Lung (tissue), 12 donors: ENCODE measurements around the gene SNX27. TPM values are rescaled to one million over a fixed set of nuclear protein-coding genes. Genes with fewer than 3 reads are reported as not detected.

Experiments used
- ATAC-seq: fragments of 200-7000 bp; cut with Tn5 transposase; one replicate; pipeline ENCODE4 v1.9.1; 2020; ENCODE audit warnings: moderate number of reproducible peaks; ENCODE audit not compliant: insufficient read depth, low FRiP score
- DNase-seq, 3 donors: peaks; one replicate each; pipeline ENCODE4 v3.0.0-alpha.2; 2013 to 2017
- H3K27ac ChIP-seq, 2 donors: one replicate each; pipeline ENCODE4 v1.5.1; 2013; ENCODE audit warnings: mild to moderate bottlenecking in 2 of 2, moderate library complexity in 2 of 2, control low read depth in 1 of 2, inconsistent platforms in 1 of 2, low read depth in 1 of 2, low read length in 1 of 2
- H3K27me3 ChIP-seq, 3 donors: one replicate each; pipeline ENCODE4 v1.5.1; 2013; ENCODE audit warnings: low read length in 2 of 3; ENCODE audit not compliant: control insufficient read depth in 3 of 3, insufficient read depth in 3 of 3
- H3K36me3 ChIP-seq, 4 donors: one replicate each; pipeline ENCODE4 v1.5.1; 2013; ENCODE audit warnings: low read length in 4 of 4, mild to moderate bottlenecking in 1 of 4, moderate library complexity in 1 of 4; ENCODE audit not compliant: control insufficient read depth in 4 of 4, insufficient read depth in 4 of 4
- H3K4me1 ChIP-seq, 5 donors: one replicate each; pipeline ENCODE4 v1.5.1; 2013; ENCODE audit warnings: low read length in 5 of 5, mild to moderate bottlenecking in 2 of 5, moderate library complexity in 1 of 5; ENCODE audit not compliant: control insufficient read depth in 5 of 5, insufficient read depth in 5 of 5
- H3K4me3 ChIP-seq: one replicate; pipeline ENCODE4 v1.5.1; 2013; ENCODE audit warnings: mild to moderate bottlenecking, control low read depth, moderate library complexity
- H3K9ac ChIP-seq, 2 donors: one replicate each; pipeline ENCODE4 v1.5.1; 2013; ENCODE audit warnings: low read length in 2 of 2, control low read depth in 1 of 2; ENCODE audit not compliant: insufficient read depth in 1 of 2
- H3K9me3 ChIP-seq, 4 donors: one replicate each; pipeline ENCODE4 v1.5.1; 2013; ENCODE audit warnings: low read length in 3 of 4, mild to moderate bottlenecking in 1 of 4, moderate library complexity in 1 of 4; ENCODE audit not compliant: control insufficient read depth in 4 of 4, insufficient read depth in 3 of 4
- CTCF ChIP-seq: IDR thresholded peaks from 2 replicates; pipeline ENCODE4 v1.5.1; 2012; ENCODE audit warnings: mild to moderate bottlenecking; ENCODE audit errors: control extremely low read depth, extremely low read depth
- WGBS, 2 donors: extraction: QIAGEN DNeasy Blood & Tissue Kit; methylation state at CpG; one replicate each; pipeline ENCODE4 v1.1.7; 2013; 5-methylcytosine and 5-hydroxymethylcytosine counted together
- polyA plus RNA-seq, 2 donors: library from polyadenylated mRNA; stranded (reverse); fragments of 200-250 nt; gene quantifications; one replicate each; pipeline ENCODE4 v1.2.1, GENCODE V29; 2013
- total RNA-seq, 2 donors: library from RNA; depleted of rRNA in 1 of 2; stranded (reverse); fragments of >200 nt in 1 of 2; gene quantifications; one replicate each; pipeline ENCODE4 v1.2.1, GENCODE V29; 2014 to 2021
- donor health status: control.
- donor health status: control.
- donor health status: Bipolar disorder and iron deficiency.
- donor health status: healthy.
- donor health status: DM: yes; HTN: yes; CAD: no.

The SNX27 gene
- total and polyA plus RNA-seq, 4 donors = 12.1 to 63.7 (median 26.5) TPM

DNA sequence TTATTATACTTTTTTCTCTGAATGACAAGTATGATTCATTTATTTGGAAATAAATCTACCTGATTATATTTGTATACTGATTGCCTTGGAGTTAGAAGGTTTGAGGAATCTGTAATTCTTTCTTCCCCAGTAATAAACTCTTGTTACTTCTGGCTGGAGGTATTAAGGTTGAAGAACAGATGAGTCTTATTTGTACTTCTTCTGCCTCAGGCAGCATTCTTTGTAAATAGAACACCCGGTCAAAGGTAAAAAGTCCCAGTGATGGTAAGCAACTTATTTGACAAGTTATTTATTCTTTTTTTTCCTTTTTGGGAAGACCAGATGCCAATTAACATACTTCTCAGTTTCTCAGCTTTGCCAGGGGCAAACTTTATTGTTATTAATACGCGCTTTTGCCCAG is 12.9 kb downstream of the SNX27 start:
- H3K36me3 ChIP-seq = peaks cover 0 to 5% (median 2%) of the 10 kb centered on the region in 4 donors
- no peak for DNase-seq
- ATAC-seq = no peak
- H3K4me3 ChIP-seq = no peak overlapping the region
- H3K9me3 ChIP-seq = no peaks in the 10 kb centered on the region
- no peaks in the 10 kb centered on the region for H3K27me3 ChIP-seq
- H3K27ac ChIP-seq = no peak overlapping the region
- no peak for TF ChIP-seq CTCF
- WGBS, 2 donors = 97 to 98% methylated on average over 3 of the region's 3 CpGs
- H3K4me1 ChIP-seq = peaks cover 0 to 8% (median 1%) of the 10 kb centered on the region in 5 donors
- no peak overlapping the region for H3K9ac ChIP-seq

DNA sequence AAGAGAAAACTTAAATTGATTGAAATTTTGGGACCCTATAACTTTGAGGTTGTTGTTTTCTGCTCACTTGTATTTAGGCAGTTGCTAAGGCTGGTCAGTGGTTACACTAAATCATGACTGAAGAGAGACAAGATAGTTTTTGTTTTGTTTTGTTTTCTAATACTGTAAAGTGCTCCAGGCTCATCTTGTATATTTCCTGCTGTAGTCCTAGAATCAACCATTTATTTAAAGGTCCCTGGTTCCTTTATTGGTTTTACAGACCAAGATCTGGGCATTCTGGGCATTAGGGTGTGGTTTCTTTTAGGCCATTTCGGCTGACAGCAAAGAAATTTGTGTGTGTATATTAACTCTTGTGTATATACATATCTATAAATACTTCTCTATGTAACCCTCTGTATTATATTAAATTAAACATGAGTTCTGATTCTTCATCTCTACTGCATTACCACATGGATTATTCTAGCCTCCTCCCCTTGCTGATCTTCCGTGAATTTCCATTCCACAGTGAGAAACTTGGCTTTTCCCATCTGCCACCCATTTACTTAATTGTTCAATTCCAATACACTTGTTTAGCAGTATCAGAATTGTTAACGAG is 15.0 kb downstream of the SNX27 start:
- no peak for TF ChIP-seq CTCF
- peaks cover 0 to 5% (median 2%) of the 10 kb centered on the region in 4 donors for H3K36me3 ChIP-seq
- ATAC-seq (no peak), DNase-seq (no peak)
- H3K4me3 ChIP-seq = no peak overlapping the region
- H3K4me1 ChIP-seq = no peaks in the 10 kb centered on the region
- H3K27ac ChIP-seq = no peak overlapping the region
- H3K27me3 ChIP-seq = no peaks in the 10 kb centered on the region
- 91 to 94% methylated on average over 3 of the region's 3 CpGs for WGBS, 2 donors
- H3K9ac ChIP-seq = no peak overlapping the region
- no peaks in the 10 kb centered on the region for H3K9me3 ChIP-seq

GRCh38 chr1:151629278-151629677 is 17.4 kb downstream of the SNX27 start:
- Histone ChIP-seq H3K27me3 (no peaks in the 10 kb centered on the region), H3K4me1 (peaks cover 0 to 4% (median 0%) of the 10 kb centered on the region in 5 donors), H3K27ac (no peak overlapping the region), H3K9me3 (no peaks in the 10 kb centered on the region), H3K36me3 (peaks cover 0 to 5% (median 2%) of the 10 kb centered on the region in 4 donors), H3K9ac (no peak overlapping the region), H3K4me3 (no peak overlapping the region)
- ATAC-seq (no peak), DNase-seq (no peak)
- 82% methylated on average over 9 of the region's 9 CpGs for WGBS, 2 donors
- no peak for TF ChIP-seq CTCF
